ENCODE results near the gene NSUN6.

DNA sequence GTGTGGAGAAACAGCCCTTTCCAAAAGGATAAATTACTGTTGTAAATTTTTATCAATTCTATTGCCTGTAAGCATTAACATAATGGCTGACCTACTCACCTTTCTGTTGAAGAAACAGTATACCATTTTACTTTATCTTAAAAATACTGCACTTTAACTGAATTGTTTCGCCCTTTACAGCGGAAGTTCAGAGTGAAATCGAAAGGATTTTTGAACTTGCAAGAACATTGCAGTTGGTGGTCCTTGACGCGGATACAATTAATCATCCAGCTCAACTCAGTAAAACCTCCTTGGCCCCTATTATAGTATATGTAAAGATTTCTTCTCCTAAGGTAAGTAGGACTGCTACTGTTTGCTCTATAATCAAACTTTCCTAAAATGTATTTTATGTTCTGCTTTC, 117.5 kb downstream of the NSUN6 start:
- TF ChIP-seq, protein P1, sequence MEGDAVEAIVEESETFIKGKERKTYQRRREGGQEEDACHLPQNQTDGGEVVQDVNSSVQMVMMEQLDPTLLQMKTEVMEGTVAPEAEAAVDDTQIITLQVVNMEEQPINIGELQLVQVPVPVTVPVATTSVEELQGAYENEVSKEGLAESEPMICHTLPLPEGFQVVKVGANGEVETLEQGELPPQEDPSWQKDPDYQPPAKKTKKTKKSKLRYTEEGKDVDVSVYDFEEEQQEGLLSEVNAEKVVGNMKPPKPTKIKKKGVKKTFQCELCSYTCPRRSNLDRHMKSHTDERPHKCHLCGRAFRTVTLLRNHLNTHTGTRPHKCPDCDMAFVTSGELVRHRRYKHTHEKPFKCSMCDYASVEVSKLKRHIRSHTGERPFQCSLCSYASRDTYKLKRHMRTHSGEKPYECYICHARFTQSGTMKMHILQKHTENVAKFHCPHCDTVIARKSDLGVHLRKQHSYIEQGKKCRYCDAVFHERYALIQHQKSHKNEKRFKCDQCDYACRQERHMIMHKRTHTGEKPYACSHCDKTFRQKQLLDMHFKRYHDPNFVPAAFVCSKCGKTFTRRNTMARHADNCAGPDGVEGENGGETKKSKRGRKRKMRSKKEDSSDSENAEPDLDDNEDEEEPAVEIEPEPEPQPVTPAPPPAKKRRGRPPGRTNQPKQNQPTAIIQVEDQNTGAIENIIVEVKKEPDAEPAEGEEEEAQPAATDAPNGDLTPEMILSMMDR (conservative IDR thresholded peaks at IDR 0.05; ENCODE audit: low read length) = no peak
- TF ChIP-seq EZH2phosphoT487 (IDR thresholded peaks at IDR 0.05; ENCODE audit: borderline replicate concordance, low read depth, low read length) = no peak

Data from OCI-LY7 (cell line).